ENCODE data around the gene TGIF1.
"Not testable (repeated sequence)": the region's sequence is repeated elsewhere in the genome, so short reads cannot be mapped to it uniquely, and the experiment has no call there.

Gene TGIF1

DNA sequence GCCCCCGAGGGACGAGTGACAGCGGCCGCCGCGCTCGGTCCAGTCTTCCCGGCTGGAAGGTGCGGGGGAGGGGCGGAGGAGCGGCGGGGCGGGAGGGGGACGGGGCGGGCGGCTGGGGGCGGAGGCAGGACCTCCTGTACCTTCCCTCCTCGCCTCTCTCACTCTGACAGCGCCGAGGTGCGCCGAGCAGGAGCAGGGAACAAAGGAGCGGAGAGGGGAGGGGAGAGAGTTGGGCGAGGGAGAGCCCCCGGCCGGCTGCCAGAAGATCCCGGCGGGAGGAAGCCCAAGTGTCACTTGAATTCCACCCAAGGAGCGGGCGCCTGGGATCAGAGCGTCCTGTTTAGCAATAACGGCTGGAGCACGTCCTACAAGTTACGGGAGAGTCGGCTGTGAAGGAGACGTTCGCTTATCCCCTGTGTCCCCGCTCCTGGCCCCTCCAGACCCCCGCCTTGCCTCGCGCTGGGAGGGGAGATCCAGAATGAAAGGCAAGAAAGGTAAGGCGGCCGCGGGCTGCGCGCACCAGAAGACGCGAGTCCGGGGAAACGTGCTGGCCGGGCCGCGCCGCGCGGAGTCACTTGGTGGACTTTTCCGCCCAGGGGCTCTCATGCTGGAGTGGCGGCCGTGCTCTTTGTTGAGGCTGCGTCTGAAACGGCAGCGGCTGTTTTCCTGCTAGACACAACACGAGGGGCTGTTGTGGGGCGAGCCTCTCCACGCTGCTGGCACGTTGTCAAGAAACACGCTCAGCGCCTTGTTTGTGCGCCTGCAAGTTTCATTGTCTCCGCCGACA lies at the start of gene TGIF1:
TGIF1 (plus strand) TSS at position 161 of the 787 bp plus-strand sequence; CDS start at position 479, 318 bp downstream.
- peak; percentile 33 for DNase-seq

DNA sequence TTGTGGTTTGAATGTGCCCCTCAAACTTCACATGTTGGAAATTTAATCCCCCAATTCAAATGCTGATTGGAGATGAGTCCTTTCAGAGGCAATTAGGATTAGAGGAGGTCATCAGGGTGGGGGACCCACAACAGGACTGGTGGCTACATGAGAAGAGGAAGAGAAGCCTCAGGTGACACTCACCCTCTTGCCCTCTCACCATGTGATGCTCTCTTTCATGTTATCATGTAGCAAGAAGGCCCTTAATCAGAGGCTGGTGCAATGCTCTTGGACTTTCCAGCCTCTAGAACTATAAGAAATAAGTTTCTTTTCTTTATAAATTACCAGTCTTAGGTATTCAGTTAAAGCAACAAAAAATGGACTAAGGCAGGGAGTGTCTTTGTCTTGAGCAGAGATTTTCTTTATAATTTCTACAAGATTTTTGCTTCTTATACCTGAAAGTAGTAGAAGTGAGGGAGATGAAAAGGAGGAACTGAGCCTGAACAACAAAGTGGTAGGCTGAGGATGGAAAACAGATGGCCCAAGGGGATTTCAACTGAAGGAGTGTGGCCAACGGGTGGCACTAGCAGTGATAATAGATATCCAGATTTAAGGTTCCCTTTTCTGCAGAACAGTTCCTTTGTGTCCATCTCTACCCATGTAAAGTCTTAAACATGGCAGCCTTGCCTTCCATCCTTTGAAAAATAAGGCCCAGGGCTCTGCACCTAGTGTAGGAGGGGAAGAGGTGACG lies 49.2 kb upstream of the TGIF1 start:
- no peak for DNase-seq

DNA sequence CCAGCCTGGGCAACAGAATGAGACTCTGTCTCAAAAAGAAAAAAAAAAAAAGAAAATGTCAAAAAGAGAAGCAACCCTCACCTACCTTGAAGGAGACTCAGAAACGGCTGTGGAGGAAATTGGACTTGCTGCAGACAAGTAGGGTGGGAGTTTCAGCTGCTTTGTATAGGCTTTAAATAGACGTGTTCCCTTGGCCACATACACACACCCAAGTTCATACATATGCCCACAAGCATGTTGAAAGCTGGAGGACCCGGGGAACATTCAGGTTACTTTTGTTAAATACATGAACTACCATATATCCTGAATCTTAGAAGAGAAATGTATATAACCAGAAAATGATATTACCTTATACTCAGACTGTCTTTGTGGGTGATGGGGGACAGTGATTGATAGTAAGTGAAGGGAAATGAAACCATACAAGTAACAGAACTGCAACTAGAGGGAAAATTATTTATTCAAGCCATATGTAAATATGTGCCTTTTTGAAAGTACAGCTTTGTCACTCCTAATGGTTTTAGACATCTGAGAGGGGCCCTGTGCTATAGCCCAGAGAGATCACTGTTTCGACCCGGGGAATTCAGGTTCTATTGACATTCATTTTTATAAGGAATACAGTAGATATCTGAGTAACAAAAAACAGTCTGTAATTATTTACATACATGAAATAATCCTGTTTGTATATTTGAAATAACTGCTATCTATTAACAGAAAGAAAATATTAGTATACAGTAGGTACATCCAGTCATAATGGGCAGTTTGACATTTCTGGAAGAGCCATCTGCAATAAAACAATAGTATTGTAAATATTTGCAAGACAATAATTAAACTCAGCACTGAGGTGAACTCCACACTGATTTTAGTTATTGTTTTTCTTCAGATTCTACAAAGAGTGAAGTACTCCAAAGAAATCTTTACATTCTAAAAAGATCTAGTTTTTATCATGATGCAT lies 48.0 kb upstream of the TGIF1 start:
- no peak for DNase-seq

DNA sequence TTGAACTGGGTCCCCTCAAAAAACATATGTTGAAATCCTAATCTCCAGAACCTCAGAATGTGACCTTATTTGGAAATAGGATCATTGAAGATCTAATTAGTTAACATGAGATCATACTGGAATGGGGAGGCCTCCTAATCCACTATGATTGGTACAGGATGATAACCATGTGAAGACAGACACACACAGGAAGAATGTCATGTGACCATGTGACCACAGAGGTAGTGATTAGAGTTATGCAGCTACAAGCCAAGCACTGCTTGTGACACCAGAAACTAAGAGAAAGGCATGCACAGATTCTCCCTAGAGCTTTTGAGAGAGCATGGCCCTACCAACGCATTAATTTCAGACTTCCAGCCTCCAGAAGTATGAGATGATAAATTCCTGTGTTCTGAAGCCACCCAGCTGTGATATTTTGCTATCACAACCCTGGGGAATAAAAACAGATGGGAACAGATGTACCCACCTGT lies 47.0 kb upstream of the TGIF1 start:
- DNase-seq = no peak

DNA sequence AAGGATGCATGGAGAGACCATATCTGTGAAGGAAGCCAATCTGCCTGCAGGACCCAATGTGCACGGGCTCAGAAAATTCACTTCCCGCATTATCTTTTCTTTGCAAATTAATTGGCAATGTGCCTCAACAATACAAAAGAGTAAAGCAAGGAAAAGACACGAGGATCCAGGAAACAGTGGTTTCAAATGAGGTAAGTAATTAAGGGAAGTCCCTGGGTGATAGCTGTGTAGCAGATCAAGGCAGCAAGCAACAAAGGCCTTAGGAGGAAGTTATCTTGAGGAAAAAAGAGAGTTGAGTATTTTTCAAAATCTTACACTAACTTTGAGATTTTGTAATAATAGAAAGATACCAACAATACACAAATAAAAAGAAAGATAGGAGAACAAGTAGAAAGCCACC lies 44.3 kb upstream of the TGIF1 start:
- no peak for DNase-seq

DNA sequence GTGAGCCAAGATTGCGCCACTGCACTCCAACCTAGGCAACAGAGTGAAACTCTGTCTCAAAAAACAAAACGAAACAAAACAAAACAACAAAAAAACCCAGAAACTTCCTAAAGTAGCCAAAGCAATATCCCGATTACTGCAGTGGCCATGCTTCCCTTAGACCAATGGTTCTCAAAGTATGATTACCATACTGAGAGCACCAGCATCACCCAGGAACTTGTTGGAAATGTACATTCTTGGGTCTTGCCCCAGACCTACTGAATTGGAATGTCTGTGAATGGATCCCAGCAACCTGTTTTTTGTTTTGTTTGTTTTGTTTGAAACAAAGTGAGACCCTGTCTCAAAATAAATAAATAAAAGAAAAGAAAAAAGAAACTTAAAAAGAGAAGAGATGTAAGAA lies 41.9 kb upstream of the TGIF1 start:
- DNase-seq = no peak

DNA sequence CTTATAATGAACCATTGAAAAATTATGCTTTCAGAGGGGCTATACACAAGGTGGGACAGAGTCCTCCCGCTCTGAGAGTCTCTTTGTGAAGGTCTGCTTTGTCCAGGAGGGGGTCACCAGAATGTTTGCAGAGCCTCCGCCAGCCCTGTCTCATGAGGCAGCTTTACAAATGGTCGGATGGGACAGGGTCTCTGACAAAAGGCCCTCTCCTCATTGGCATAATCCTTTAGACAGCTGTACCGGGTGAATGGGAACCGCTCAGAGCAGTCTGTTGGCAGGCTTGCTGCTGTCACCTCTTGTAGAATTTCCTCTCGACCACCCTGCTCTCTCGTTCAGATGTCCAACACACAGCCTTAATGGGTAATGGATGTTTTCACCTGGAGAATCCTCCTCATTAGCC lies 40.2 kb upstream of the TGIF1 start:
- no peak for DNase-seq

DNA sequence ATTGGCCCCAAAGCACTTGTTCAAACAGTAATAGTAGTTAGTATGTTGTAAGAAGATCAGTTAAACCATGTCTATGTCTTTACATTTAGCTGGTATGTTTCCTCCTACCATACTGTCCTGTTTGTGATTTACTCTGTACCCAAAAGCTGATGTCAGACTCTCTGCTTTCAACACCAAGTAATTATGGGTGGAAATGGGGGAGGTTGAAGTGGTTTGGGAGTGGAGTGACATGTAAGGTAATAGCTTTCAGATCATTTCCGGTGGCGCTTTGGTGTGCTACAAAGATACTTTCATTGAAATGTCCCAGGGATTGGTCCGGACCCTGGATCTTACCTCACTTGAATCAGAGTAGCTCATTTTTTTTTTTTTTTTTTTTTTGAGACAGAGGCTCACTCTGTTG lies 39.7 kb upstream of the TGIF1 start:
- no peak for DNase-seq

DNA sequence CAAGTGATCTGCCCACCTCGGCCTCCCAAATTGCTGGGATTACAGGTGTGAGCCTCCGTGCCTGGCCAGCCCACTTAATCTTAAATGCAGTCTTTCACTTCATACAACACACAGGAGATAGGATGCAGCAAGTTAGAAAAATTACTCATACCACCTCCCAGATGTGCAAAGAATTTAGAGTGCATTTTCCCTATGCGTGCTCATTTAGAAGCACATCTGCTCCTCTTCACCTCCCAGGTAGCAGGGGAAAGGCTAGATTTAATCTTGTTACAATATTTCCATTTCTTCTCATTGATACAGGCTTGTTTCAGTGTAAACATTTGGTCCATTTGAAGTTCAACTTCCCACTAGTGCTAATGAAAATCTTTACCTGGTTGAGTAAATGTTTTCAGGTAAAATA lies 39.1 kb upstream of the TGIF1 start:
- DNase-seq = not testable (repeated sequence)

DNA sequence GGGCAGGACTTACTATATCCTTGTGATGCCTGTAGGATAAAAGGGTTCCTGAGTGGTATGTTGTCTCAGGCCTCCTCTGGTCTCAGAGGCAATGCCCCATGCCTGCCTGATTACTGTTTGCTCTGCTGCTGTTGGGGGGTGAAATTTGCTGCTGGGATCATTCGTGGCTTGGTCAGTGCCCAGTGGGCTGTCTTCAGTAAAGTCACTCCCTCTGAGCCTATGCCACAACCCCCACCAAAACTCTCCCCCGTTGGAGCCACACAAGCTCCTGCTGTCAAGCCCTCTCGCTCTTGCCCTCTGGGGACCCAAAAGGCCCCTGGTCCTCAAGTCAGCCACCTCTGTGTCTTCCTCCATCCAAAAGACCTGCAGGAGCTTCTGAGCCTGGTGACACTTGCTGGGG lies 38.6 kb upstream of the TGIF1 start:
- DNase-seq = no peak

DNA sequence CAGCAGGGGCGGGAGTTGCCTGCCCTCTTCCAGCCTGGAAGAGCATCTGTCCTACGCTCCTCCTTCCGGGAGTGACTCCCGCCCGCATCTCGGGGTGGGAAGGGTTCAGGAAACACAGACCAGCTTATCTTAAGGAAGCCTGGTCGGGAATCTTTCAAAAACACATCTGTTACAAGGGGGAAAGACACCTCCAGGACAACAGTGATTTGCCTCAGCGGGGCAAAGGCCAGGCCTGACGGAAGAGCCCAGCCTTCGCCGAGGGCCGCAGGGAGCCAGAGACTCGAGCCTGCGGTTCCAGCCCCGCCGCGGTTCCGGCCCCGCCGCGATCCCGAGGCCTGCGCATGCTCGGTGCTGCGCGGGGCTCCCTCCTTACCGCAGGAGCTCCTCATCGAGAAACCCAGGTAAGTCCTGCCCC lies 38.1 kb upstream of the TGIF1 start:
- DNase-seq = no peak

DNA sequence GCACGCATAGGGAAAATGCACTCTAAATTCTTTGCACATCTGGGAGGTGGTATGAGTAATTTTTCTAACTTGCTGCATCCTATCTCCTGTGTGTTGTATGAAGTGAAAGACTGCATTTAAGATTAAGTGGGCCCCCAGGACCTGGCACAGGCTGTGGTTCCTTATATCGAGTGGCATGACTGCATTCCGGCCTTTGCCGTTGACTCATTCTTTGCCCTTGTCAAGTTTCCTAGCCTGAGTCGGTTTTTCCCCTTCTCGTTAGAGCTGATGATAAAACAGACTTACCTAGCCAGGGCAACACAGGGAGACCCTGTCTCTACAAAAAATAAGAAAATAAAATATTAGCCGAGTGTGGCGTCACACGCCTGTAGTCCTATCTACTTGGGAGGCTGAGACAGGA lies 37.4 kb upstream of the TGIF1 start:
- DNase-seq = not testable (repeated sequence)

DNA sequence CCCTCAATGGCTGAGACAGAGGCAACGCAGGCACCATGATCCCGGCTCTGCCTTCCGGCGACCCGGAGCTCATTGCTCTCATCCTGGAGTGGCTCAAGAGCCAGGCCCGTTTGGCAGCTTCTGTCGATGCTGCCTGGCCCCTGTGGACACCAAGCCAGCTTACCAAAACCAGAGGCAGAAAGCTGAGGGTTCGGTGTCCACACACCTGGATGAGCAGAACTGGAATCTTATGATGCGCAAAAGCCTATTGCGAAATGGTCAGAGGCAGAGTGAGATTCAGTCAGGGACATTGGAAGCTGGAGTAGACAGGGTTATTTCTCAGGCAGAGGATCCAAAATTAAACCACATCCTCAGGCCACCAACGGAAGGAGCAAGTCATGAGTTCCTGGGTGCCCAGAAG lies 34.9 kb upstream of the TGIF1 start:
- no peak for DNase-seq

DNA sequence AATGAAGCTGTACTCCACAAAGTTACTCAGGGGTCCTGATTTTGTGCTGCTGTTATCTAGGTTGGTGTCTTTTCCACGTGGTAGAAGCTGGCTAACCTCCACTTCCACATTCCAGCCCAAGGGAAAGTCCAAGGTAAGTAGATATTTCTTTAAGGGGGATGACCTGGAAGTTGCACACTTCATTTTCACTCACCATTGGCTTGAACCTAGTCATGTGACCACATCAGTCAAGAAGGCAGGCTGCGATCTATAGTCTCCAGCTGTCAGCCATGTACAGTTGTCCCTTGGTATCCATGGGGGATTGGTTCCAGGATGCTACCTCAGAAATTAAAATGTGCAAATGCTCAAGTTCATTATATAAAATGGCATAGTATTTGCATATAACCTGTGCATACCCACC lies 31.9 kb upstream of the TGIF1 start:
- no peak for DNase-seq

DNA sequence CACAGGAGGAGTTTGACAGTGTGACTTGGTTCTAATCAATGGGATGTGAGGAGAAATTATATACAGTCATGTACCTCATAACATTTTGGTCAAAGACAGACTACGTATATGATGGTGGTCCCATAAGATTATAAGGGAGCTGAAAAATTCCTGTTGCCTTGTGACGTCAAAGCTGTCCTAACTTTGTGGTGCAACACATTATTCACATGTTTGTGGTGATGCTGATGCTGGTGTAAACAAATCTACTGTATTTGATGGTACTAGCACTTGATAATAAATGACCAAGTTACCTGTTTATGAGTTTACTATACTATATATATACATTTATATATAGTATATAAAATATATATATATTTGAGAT lies 29.1 kb upstream of the TGIF1 start:
- DNase-seq = no peak

DNA sequence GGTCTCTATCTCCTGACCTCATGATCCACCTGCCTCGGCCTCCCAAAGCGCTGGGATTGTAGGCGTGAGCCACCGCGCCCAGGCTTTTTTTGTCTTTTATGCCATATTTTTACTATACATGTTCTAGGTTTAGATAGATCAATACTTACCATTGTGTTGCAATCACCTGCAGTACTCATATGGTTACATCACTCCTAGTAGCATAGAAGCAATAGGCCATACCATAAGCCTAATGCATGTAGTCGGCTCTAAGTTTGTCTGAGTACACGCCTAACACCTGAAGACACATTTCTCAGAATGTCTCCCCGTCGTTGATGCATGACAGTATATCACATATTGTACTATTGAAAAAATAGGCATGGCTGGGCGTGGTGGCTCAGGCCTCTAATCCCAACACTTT lies 27.1 kb upstream of the TGIF1 start:
- no peak for DNase-seq

DNA sequence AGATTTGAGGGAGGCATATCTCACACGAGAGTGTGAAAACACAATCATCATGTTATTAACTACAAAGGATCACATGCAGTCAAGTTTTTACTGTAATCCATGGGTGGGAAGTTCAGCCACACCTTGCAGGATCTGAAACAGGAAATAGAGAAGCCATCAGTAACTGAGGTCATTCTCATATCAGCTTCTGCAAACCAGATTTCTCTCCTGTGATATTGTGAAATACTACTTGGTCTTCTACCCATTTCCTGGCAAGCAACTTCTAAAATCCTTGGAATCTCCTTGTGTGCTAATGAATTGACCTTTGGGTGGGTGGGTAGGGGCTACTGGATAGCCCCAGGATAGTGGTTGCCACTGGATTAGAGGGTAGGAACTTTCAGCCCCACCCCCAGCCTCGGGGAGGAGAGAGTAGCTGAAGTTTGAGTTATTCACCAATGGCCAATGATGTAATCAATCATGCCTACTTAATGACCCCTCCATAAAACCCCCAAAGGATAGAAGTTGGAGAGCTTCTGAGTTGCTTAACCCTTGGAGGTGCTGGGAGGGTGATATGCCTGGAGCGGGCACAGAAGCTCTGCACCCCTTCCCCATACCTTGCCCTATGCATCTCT lies 25.6 kb upstream of the TGIF1 start:
- no peak for DNase-seq

DNA sequence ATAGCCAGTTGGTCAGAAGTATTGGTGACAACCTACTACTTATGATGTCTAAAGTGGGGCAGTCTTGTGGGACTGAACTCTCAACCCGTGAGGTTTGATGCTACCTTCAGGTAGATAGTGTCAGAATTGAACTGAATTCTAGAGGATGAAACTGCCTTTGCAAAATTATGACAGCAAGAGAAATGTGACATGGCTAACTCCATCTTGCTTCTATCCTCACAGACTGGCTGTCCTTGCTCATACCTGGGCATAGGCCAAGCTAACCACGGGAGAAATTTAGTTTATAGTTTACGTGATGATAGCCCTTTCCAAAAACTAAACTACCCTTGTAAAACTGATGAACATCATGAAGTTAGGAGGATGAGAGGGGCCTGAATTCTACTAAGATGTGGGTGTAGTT lies 24.9 kb upstream of the TGIF1 start:
- DNase-seq = no peak

DNA sequence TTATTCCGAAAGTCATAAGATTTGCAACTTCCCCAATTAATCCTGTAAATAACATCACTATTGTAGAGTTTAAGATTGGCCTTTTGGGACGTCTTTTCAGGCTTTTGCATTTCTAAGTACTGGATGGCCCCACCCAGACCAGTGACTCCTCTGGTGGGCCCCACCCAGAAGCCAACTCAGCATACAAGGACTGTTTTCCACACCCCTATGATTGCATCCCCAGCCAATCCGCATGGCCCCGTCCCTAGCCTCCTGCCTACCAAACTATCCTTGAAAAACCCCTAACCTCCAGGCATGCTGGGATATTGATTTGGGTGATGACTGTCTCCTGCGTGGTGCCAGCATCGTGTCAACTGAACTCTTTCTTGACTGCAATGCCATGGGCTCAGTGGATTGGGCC lies 24.5 kb upstream of the TGIF1 start:
- DNase-seq = no peak

DNA sequence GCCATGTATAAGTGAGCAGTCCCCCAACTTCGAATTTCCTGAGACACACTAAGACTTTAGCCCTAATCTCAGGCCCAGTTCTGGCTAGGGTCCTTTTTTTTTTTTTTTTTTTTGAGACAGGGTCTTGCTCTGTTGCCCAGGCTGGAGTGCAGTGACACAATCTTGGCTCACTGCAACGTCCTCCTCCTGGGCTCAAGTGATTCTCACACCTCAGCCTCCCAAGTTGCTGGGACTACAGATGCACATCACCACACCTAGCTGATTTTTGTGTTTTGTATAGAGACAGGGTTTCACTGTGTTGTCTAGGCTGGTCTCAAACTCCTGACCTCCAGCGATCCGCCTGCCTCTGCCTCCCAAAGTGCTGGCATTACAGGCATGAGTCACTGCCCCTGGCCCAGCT lies 23.9 kb upstream of the TGIF1 start:
- DNase-seq = no peak

DNA sequence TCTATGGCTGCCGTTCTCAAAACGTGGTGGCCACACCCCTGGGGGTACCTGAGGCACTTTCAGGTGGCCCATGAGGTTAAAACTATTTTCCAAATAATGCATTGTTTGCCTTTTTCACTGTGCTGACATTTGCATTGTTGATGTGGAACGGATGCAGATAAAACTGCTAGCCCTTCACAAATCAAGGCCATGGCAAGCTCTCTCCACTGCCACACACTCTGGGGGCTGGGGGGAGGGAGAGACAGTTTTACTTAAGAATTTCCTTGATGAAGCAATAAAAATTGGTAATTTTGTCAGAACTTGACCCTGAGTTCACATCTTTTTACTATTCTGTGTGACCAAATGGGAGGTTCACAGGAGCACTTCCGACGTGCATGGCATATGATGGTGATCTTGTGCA lies 22.0 kb upstream of the TGIF1 start:
- DNase-seq = no peak

DNA sequence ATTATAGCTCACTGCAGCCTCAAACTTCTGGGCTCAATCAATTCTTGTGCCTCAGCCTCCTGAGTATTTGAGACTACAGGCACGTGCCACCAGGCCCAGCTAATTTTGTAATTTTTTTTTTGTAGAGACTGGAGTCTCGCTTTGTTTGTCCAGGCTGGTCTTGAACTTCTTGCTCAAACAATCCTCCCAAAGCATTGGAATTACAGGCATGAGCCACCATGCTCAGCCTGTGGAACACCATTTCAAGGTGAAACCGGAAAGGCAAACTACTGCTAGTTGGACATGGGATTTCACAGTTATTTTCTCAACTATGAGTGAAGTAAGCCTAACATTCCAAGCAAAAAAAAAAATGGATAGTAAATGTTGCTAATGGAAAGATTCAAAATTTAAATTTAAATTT lies 20.9 kb upstream of the TGIF1 start:
- no peak for DNase-seq

DNA sequence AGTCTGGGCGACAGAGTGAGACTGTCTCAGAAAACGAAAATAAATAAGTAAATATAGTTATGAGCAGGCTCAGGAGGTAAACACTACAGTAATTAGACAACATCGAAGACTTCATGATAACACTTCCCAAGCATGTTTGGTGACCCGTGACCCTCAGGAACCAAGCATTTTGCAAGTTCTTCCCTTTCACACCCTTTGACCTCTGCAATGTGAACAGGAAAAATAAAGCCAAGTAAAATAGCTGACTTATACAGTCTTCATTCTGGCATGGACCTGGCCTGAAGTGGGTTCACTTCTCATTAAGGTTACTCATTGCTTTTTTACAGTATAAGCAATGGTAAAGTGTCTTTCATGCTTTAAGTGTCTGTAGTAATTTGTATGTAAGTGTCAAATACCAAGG lies 15.3 kb upstream of the TGIF1 start:
- DNase-seq = no peak

Measured in NCI-H1694 treated with DMSO at 0.1 percent for 48 hours (cell line).